HepG2 (cell line): Measurements from ENCODE around the gene VPS25. TPM values are rescaled to one million over a fixed set of nuclear protein-coding genes. Genes with fewer than 3 reads are reported as not detected.

Source experiments
- FOXA3 ChIP-seq: IDR thresholded peaks from 2 replicates; pipeline ENCODE4 v1.6.1; 2016; ENCODE audit warnings: missing genetic modification reagents, missing compliant biosample characterization
- GATAD2A ChIP-seq: IDR thresholded peaks from 2 replicates; pipeline ENCODE4 v1.6.1; 2016
- HDAC2 ChIP-seq: sonication (generic); formaldehyde crosslinking; IDR thresholded peaks from 2 replicates; pipeline ENCODE4 v1.4.0; 2020; ENCODE audit warnings: missing genetic modification reagents
- HNF4G ChIP-seq, 2 experiments: sonication (generic) in 1 of 2; formaldehyde crosslinking in 1 of 2; IDR thresholded peaks; 2 replicates each; pipeline versions ENCODE4 v1.4.0 to v1.6.1; 2011 to 2020; ENCODE audit warnings: borderline replicate concordance in 2 of 2, low read depth in 2 of 2, mild to moderate bottlenecking in 2 of 2, low read length in 1 of 2, missing genetic modification reagents in 1 of 2, moderate library complexity in 1 of 2
- HNRNPUL1 ChIP-seq: fragments of 200-400 bp; formaldehyde crosslinking; IDR thresholded peaks from 2 replicates; pipeline ENCODE4 v1.6.1; 2017; ENCODE audit warnings: low read depth, mild to moderate bottlenecking, low read length, moderate library complexity
- KDM6A ChIP-seq: IDR thresholded peaks from 2 replicates; pipeline ENCODE4 v1.6.1; 2016; ENCODE audit warnings: low read depth
- KLF16 ChIP-seq, 2 experiments: sonication (generic) in 1 of 2; formaldehyde crosslinking in 1 of 2; IDR thresholded peaks; 2 replicates each; pipeline versions ENCODE4 v1.6.1 to v1.8.0; 2016 to 2023; ENCODE audit warnings: missing genetic modification reagents in 2 of 2, missing compliant biosample characterization in 1 of 2
- LCORL ChIP-seq, 2 experiments: fragments of 450-650 bp in 1 of 2; sonication (generic) in 1 of 2; formaldehyde crosslinking in 1 of 2; IDR thresholded peaks; 2 replicates each; pipeline versions ENCODE4 v1.5.0 to v1.6.1; 2017 to 2020; ENCODE audit warnings: antibody characterized with exemption in 1 of 2, missing genetic modification reagents in 1 of 2
- NCOA5 ChIP-seq: sonication (generic); formaldehyde crosslinking; IDR thresholded peaks from 2 replicates; pipeline ENCODE4 v1.4.0; 2020; ENCODE audit warnings: missing genetic modification reagents
- NCOR1 ChIP-seq: fragments of 200-600 bp; sonication (generic); IDR thresholded peaks from 2 replicates; pipeline ENCODE4 v1.7.0; 2017; ENCODE audit warnings: antibody characterized with exemption, low read length, borderline replicate concordance
- NR2F6 ChIP-seq, 2 experiments: IDR thresholded peaks; 2 replicates each; pipeline ENCODE4 v1.6.1; 2016; ENCODE audit warnings: antibody characterized with exemption in 1 of 2, mild to moderate bottlenecking in 1 of 2
- ONECUT2 ChIP-seq: sonication (generic); formaldehyde crosslinking; IDR thresholded peaks from 2 replicates; pipeline ENCODE4 v1.4.0; 2020; ENCODE audit warnings: missing genetic modification reagents
- POLR2AphosphoS2 ChIP-seq: IDR thresholded peaks from 2 replicates; pipeline ENCODE4 v1.6.1; 2011; ENCODE audit warnings: low read depth, low read length, improper control_type of control experiment
- ZNF329 ChIP-seq: sonication (generic); formaldehyde crosslinking; IDR thresholded peaks from 2 replicates; pipeline ENCODE4 v1.9.0; 2021; ENCODE audit warnings: low read depth, mild to moderate bottlenecking, missing genetic modification reagents
- ZNF530 ChIP-seq: sonication (generic); formaldehyde crosslinking; IDR thresholded peaks from 2 replicates; pipeline ENCODE4 v1.5.0; 2020; ENCODE audit warnings: low read depth, mild to moderate bottlenecking, missing genetic modification reagents
- ZNF577 ChIP-seq: sonication (generic); formaldehyde crosslinking; IDR thresholded peaks from 2 replicates; pipeline ENCODE4 v1.4.0; 2020; ENCODE audit warnings: mild to moderate bottlenecking, low read depth, missing genetic modification reagents, borderline replicate concordance
- polyA plus RNA-seq, 8 experiments: library from polyadenylated mRNA; depleted of rRNA in 3 of 8; stranded (reverse) in 7 of 8; unstranded in 1 of 8; fragments of >200 nt; fragmentation: Illumina TruSeq in 4 of 8; extraction: Trizol in 4 of 8; gene quantifications; 2 replicates each; pipeline versions ENCODE4 v1.2.1 to v1.2.3, GENCODE V29; 2011 to 2016; ENCODE audit warnings: low read depth in 4 of 8, missing spikeins in 1 of 8, mixed read lengths in 1 of 8; ENCODE audit not compliant: insufficient read depth in 1 of 8
- total RNA-seq, 5 experiments: library from RNA; depleted of rRNA; stranded (reverse); fragments of >200 nt; fragmentation: Illumina TruSeq; extraction: Trizol; gene quantifications; 2 replicates each; pipeline ENCODE4 v1.2.3, GENCODE V29; 2016; ENCODE audit warnings: low read depth in 1 of 5
- TF ChIP-seq, protein P1 (sequence below): sonication (generic); formaldehyde crosslinking; IDR thresholded peaks from 2 replicates; pipeline ENCODE4 v1.5.1; 2020; ENCODE audit warnings: mild to moderate bottlenecking, missing genetic modification reagents, borderline replicate concordance
- TF ChIP-seq, protein P2 (sequence below): conservative IDR thresholded peaks from 2 replicates; pipeline ENCODE4 v1.6.1; 2018; ENCODE audit warnings: missing genetic modification reagents
- TF ChIP-seq, protein P3 (sequence below): IDR thresholded peaks from 2 replicates; pipeline ENCODE4 v1.6.1; 2016
- TF ChIP-seq, protein P4 (sequence below): sonication (generic); formaldehyde crosslinking; IDR thresholded peaks from 2 replicates; pipeline ENCODE4 v1.5.1; 2020; ENCODE audit warnings: mild to moderate bottlenecking, missing genetic modification reagents, borderline replicate concordance

The VPS25 gene
- total and polyA plus RNA-seq, 2 of the 13 experiments (the other 11 are each of a cell fraction or from before 2014, with no cell fraction given): 161 to 249 TPM

DNA sequence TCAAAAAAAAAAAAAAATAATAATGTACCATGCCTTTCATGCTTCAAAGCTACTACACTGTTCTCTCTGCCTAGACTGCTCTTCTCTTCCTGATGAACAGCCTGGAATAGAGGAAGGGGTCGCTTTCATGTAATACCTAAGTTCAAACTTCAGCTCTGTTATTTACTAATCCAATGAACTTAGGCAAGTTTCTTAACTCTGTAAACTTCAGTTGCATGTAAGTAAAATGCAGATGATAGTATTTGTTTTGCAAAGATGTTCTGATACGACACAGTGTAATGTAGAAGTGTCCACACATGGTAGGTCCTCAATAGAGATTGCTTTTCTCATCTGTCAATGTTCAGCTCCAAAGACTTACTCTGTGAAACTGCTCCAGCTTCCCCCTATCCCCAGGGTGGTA is 18.7 kb downstream of the VPS25 start (continued):
- TF ChIP-seq, protein P1, sequence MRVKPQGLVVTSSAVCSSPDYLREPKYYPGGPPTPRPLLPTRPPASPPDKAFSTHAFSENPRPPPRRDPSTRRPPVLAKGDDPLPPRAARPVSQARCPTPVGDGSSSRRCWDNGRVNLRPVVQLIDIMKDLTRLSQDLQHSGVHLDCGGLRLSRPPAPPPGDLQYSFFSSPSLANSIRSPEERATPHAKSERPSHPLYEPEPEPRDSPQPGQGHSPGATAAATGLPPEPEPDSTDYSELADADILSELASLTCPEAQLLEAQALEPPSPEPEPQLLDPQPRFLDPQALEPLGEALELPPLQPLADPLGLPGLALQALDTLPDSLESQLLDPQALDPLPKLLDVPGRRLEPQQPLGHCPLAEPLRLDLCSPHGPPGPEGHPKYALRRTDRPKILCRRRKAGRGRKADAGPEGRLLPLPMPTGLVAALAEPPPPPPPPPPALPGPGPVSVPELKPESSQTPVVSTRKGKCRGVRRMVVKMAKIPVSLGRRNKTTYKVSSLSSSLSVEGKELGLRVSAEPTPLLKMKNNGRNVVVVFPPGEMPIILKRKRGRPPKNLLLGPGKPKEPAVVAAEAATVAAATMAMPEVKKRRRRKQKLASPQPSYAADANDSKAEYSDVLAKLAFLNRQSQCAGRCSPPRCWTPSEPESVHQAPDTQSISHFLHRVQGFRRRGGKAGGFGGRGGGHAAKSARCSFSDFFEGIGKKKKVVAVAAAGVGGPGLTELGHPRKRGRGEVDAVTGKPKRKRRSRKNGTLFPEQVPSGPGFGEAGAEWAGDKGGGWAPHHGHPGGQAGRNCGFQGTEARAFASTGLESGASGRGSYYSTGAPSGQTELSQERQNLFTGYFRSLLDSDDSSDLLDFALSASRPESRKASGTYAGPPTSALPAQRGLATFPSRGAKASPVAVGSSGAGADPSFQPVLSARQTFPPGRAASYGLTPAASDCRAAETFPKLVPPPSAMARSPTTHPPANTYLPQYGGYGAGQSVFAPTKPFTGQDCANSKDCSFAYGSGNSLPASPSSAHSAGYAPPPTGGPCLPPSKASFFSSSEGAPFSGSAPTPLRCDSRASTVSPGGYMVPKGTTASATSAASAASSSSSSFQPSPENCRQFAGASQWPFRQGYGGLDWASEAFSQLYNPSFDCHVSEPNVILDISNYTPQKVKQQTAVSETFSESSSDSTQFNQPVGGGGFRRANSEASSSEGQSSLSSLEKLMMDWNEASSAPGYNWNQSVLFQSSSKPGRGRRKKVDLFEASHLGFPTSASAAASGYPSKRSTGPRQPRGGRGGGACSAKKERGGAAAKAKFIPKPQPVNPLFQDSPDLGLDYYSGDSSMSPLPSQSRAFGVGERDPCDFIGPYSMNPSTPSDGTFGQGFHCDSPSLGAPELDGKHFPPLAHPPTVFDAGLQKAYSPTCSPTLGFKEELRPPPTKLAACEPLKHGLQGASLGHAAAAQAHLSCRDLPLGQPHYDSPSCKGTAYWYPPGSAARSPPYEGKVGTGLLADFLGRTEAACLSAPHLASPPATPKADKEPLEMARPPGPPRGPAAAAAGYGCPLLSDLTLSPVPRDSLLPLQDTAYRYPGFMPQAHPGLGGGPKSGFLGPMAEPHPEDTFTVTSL: peak; percentile 70; the same call in 1 of the 2 replicates
- TF ChIP-seq POLR2AphosphoS2 (no peak), KDM6A (CRISPR knock-in tag) (peak; percentile 68), LCORL (IDR thresholded peaks at IDR 0.05) (no peak), LCORL (CRISPR knock-in tag; IDR thresholded peaks at IDR 0.05) (peak; percentile 37; the same call in 1 of the 2 replicates), ZNF577 (CRISPR knock-in tag) (no peak), KLF16 (CRISPR knock-in tag; IDR thresholded peaks at IDR 0.05) (peak in 1 of 2 experiments; percentile 23; a peak in 1 of 4 replicates), NCOR1 (peak; percentile 68; the same call in 1 of the 2 replicates), ZNF329 (CRISPR knock-in tag) (no peak), GATAD2A (peak; percentile 80), HDAC2 (CRISPR knock-in tag) (peak; percentile 33; the same call in 1 of the 2 replicates), NR2F6 (IDR thresholded peaks at IDR 0.05) (peak; percentile 39; the same call in 1 of the 2 replicates), NR2F6 (CRISPR knock-in tag; IDR thresholded peaks at IDR 0.05) (no peak), ZNF530 (no peak), ONECUT2 (CRISPR knock-in tag) (no peak), HNF4G (IDR thresholded peaks at IDR 0.05; ENCODE audit: borderline replicate concordance, low read depth, low read length) (peak; percentile 86), HNF4G (CRISPR knock-in tag; IDR thresholded peaks at IDR 0.05; ENCODE audit: borderline replicate concordance, low read depth) (no peak), HNRNPUL1 (no peak), FOXA3 (CRISPR knock-in tag) (peak; percentile 85), NCOA5 (CRISPR knock-in tag) (no peak)
- TF ChIP-seq, protein P2, sequence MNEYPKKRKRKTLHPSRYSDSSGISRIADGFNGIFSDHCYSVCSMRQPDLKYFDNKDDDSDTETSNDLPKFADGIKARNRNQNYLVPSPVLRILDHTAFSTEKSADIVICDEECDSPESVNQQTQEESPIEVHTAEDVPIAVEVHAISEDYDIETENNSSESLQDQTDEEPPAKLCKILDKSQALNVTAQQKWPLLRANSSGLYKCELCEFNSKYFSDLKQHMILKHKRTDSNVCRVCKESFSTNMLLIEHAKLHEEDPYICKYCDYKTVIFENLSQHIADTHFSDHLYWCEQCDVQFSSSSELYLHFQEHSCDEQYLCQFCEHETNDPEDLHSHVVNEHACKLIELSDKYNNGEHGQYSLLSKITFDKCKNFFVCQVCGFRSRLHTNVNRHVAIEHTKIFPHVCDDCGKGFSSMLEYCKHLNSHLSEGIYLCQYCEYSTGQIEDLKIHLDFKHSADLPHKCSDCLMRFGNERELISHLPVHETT (CRISPR knock-in tag): no peak
- TF ChIP-seq, protein P3, sequence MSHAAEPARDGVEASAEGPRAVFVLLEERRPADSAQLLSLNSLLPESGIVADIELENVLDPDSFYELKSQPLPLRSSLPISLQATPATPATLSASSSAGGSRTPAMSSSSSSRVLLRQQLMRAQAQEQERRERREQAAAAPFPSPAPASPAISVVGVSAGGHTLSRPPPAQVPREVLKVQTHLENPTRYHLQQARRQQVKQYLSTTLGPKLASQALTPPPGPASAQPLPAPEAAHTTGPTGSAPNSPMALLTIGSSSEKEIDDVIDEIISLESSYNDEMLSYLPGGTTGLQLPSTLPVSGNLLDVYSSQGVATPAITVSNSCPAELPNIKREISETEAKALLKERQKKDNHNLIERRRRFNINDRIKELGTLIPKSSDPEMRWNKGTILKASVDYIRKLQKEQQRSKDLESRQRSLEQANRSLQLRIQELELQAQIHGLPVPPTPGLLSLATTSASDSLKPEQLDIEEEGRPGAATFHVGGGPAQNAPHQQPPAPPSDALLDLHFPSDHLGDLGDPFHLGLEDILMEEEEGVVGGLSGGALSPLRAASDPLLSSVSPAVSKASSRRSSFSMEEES (CRISPR knock-in tag): no peak
- TF ChIP-seq, protein P4, sequence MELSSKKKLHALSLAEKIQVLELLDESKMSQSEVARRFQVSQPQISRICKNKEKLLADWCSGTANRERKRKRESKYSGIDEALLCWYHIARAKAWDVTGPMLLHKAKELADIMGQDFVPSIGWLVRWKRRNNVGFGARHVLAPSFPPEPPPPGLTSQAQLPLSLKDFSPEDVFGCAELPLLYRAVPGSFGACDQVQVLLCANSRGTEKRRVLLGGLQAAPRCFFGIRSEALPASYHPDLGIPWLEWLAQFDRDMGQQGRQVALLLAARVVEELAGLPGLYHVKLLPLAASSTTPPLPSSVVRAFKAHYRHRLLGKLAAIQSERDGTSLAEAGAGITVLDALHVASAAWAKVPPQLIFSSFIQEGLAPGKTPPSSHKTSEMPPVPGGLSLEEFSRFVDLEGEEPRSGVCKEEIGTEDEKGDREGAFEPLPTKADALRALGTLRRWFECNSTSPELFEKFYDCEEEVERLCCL (CRISPR knock-in tag): 0 out of 2 replicates have a peak, but pooled peaks have one; percentile 32
